SK-N-SH treated with all-trans-retinoic acid at 6 μM for 48 hours (cell line): ENCODE results near the gene RASL12.
"Not testable (repeated sequence)": the region's sequence is repeated elsewhere in the genome, so short reads cannot be mapped to it uniquely, and the experiment has no call there.

Source experiments
- ATAC-seq: fragments of 200-7000 bp; cut with Tn5 transposase; 3 replicates; pipeline ENCODE4 v1.9.1; 2020; ENCODE audit warnings: mild to moderate bottlenecking, moderate library complexity
- ARNTL ChIP-seq: fragments of 450-650 bp; formaldehyde crosslinking; IDR thresholded peaks from 2 replicates; pipeline ENCODE4 v1.5.0; 2020; ENCODE audit warnings: low read depth, mild to moderate bottlenecking, moderate library complexity, borderline replicate concordance
- BACH2 ChIP-seq: fragments of 250-450 bp; sonication (Bioruptor Pico); IDR thresholded peaks from 2 replicates; pipeline ENCODE4 v1.9.0; 2021; ENCODE audit warnings: mild to moderate bottlenecking, borderline replicate concordance
- CSDC2 ChIP-seq: fragments of 250-450 bp; sonication (Bioruptor Pico); IDR thresholded peaks from 2 replicates; pipeline ENCODE4 v1.5.0; 2020; ENCODE audit warnings: mild to moderate bottlenecking, moderate library complexity
- CSRNP3 ChIP-seq: fragments of 250-450 bp; sonication (Bioruptor Pico); IDR thresholded peaks from 2 replicates; pipeline ENCODE4 v1.5.1; 2021; ENCODE audit warnings: mild to moderate bottlenecking, moderate library complexity
- ESRRG ChIP-seq: fragments of 250-450 bp; sonication (Bioruptor Pico); IDR thresholded peaks from 2 replicates; pipeline ENCODE4 v1.6.1; 2021; ENCODE audit warnings: mild to moderate bottlenecking
- GLIS3 ChIP-seq: fragments of 250-450 bp; sonication (Bioruptor Pico); IDR thresholded peaks from 2 replicates; pipeline ENCODE4 v1.5.0; 2020; ENCODE audit warnings: mild to moderate bottlenecking, moderate library complexity
- OSR1 ChIP-seq: fragments of 250-450 bp; sonication (Bioruptor Pico); IDR thresholded peaks from 2 replicates; pipeline ENCODE4 v1.8.0; 2022; ENCODE audit warnings: moderate library complexity, mild to moderate bottlenecking, inconsistent platforms
- POU6F1 ChIP-seq: fragments of 250-450 bp; sonication (Bioruptor Pico); IDR thresholded peaks from 2 replicates; pipeline ENCODE4 v1.8.0; 2021; ENCODE audit warnings: low read depth, mild to moderate bottlenecking, moderate library complexity, borderline replicate concordance
- PPARA ChIP-seq: fragments of 250-450 bp; sonication (Bioruptor Pico); IDR thresholded peaks from 2 replicates; pipeline ENCODE4 v1.5.0; 2020; ENCODE audit warnings: mild to moderate bottlenecking, borderline replicate concordance
- RARB ChIP-seq: fragments of 250-450 bp; sonication (Bioruptor Pico); IDR thresholded peaks from 2 replicates; pipeline ENCODE4 v1.8.0; 2021; ENCODE audit warnings: mild to moderate bottlenecking, moderate library complexity
- SNAI2 ChIP-seq: fragments of 250-450 bp; sonication (Bioruptor Pico); IDR thresholded peaks from 2 replicates; pipeline ENCODE4 v1.5.0; 2020; ENCODE audit warnings: mild to moderate bottlenecking, moderate library complexity
- TCF4 ChIP-seq: fragments of 250-450 bp; sonication (Bioruptor Pico); IDR thresholded peaks from 2 replicates; pipeline ENCODE4 v1.8.0; 2021; ENCODE audit warnings: mild to moderate bottlenecking, moderate library complexity, borderline replicate concordance
- TOX ChIP-seq: fragments of 250-450 bp; sonication (Bioruptor Pico); IDR thresholded peaks from 2 replicates; pipeline ENCODE4 v1.8.0; 2021; ENCODE audit warnings: mild to moderate bottlenecking, moderate library complexity, borderline replicate concordance
- TSHZ2 ChIP-seq: fragments of 250-450 bp; sonication (Bioruptor Pico); IDR thresholded peaks from 2 replicates; pipeline ENCODE4 v1.5.0; 2020; ENCODE audit warnings: mild to moderate bottlenecking, moderate library complexity
- ZFP3 ChIP-seq: fragments of 250-450 bp; sonication (Bioruptor Pico); IDR thresholded peaks from 2 replicates; pipeline ENCODE4 v1.5.0; 2020; ENCODE audit warnings: mild to moderate bottlenecking, moderate library complexity
- ZFP30 ChIP-seq: fragments of 450-650 bp; formaldehyde crosslinking; IDR thresholded peaks from 2 replicates; pipeline ENCODE4 v1.5.0; 2022; ENCODE audit warnings: mild to moderate bottlenecking, moderate library complexity
- ZNF565 ChIP-seq: fragments of 450-650 bp; formaldehyde crosslinking; conservative IDR thresholded peaks from 2 replicates; pipeline ENCODE4 v1.5.0; 2020; ENCODE audit warnings: low read depth, mild to moderate bottlenecking, moderate library complexity
- ZNF70 ChIP-seq: fragments of 450-650 bp; formaldehyde crosslinking; IDR thresholded peaks from 2 replicates; pipeline ENCODE4 v1.5.0; 2020; ENCODE audit warnings: mild to moderate bottlenecking, moderate library complexity
- ZNF8 ChIP-seq: fragments of 450-650 bp; formaldehyde crosslinking; IDR thresholded peaks from 2 replicates; pipeline ENCODE4 v1.5.0; 2020; ENCODE audit warnings: mild to moderate bottlenecking, moderate library complexity

RASL12 gene

GRCh38 chr15:65077291-65077980 lies 9.6 kb upstream of the RASL12 start:
- TF ChIP-seq TOX (CRISPR knock-in tag), result no peak
- no peak for TF ChIP-seq TCF4 (CRISPR knock-in tag)
- no peak for TF ChIP-seq SNAI2 (CRISPR knock-in tag)
- TF ChIP-seq BACH2 (CRISPR knock-in tag), result no peak
- TF ChIP-seq CSDC2 (CRISPR knock-in tag), result no peak
- no peak for TF ChIP-seq ZNF70
- no peak for TF ChIP-seq POU6F1 (CRISPR knock-in tag)
- no peak for TF ChIP-seq CSRNP3 (CRISPR knock-in tag)
- no peak for TF ChIP-seq ESRRG (CRISPR knock-in tag)
- TF ChIP-seq ZFP3 (CRISPR knock-in tag), result no peak
- TF ChIP-seq RARB (CRISPR knock-in tag), result no peak
- TF ChIP-seq PPARA (CRISPR knock-in tag), result no peak
- no peak for TF ChIP-seq GLIS3 (CRISPR knock-in tag)
- no peak for TF ChIP-seq ZNF565 (CRISPR knock-in tag)
- no peak for TF ChIP-seq ZFP30
- TF ChIP-seq TSHZ2 (CRISPR knock-in tag), result no peak
- TF ChIP-seq OSR1 (CRISPR knock-in tag), result no peak
- TF ChIP-seq ARNTL (CRISPR knock-in tag), result no peak
- ATAC-seq, result no peak

- no peak for ATAC-seq
- TF ChIP-seq POU6F1 (CRISPR knock-in tag) (no peak), PPARA (CRISPR knock-in tag) (no peak), SNAI2 (CRISPR knock-in tag) (no peak), ZNF8 (no peak), TSHZ2 (CRISPR knock-in tag) (no peak)
These were observed 8.9 kb upstream of the RASL12 start, which contains the start of gene KBTBD13 for GRCh38 chr15:65076486-65077290. TSS of gene KBTBD13 (plus strand) at chr15:65076746. CDS start at chr15:65076816, 70 bp downstream.

- ATAC-seq, result not testable (repeated sequence)
These were observed 8.0 kb upstream of the RASL12 start for GRCh38 chr15:65075607-65076395.

- not testable (repeated sequence) for ATAC-seq
These were observed 7.2 kb upstream of the RASL12 start for GRCh38 chr15:65074946-65075345.
